Measurements from ENCODE around the gene PFKL.

PFKL gene

DNA sequence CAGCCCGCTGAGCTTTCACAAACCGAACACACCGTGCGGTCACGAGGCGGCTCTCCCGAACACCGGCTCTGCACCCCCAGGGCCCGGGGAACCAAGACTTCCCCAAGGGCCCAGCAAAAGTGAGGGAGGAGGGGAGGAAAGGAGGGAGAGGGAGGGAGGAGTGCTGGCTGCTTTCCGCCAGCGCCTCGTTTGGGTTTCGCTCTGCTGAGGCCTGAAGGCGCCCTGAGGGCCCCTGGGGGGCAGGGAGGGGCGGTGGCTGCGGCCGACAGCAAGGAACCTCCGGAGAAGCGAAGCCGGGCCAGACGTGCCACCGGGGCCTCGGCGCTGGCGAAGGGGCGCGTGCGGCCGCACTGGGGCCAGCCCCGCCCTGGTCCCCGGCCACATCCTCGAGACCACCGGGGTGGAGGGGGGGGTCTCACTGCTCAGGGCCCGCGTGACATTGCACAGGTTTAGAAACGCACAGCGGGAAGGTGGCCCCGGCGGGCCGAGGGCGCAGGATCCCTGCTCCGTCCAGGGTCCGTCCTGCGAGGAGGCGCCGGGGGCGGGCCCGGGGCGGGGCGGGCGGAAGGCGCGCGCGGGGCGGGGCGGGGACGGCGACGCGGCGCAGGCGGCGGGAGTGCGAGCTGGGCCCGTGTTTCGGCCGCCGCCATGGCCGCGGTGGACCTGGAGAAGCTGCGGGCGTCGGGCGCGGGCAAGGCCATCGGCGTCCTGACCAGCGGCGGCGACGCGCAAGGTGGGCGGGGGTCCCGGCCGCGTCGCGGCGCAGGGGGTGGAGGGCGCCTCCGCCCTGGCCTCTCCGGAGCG lies at the start of gene PFKL:
Gene PFKL, plus strand, starts transcription at position 596 of the 804 bp plus-strand sequence. Its CDS starts 53 bp downstream, at position 649.
- peak; percentile 35 for DNase-seq (ENCODE audit: low spot score)

DNA sequence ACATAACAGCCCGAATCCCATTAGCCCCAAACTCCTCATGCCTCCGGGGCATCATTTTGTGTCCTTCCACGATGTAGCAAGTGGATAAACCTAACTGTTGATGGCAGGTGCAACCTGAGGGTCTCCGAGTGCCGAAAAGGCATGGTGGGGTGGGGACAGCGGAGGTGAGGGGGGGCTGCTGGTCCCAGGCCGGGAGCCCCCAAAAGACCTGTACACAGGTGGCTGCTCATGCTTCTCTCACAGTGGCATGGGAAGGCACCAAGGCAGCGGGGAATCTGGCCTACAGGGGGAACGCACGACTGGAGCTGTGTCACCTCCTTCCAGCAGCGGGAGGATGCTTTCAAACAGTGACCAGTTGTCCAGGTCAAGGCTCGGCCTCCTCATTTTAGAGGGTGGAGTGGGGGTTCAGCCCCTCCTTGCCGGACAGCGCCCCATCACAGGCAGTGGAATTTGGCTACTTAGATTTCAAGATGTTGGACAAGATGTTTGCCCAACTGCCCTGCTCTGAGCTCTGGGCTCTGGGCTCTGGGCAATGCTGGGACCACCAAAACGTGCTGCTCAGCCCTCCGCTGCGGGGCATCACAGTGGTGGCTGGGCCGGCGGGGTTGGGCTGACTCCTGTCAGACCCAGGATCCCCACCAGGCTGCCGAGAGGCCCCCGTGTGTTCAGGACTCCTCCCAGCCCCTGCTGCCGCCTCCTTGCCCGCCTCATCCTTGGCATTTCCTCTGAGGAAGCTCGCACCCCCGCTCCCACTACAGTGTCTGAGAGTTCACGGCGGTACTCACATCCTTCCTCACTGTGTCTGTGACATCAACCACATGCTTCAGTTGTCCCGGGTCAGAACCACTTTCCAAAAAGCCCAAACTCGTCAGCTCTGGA lies 45.8 kb upstream of the PFKL start:
- DNase-seq (ENCODE audit: low spot score), result no peak

DNA sequence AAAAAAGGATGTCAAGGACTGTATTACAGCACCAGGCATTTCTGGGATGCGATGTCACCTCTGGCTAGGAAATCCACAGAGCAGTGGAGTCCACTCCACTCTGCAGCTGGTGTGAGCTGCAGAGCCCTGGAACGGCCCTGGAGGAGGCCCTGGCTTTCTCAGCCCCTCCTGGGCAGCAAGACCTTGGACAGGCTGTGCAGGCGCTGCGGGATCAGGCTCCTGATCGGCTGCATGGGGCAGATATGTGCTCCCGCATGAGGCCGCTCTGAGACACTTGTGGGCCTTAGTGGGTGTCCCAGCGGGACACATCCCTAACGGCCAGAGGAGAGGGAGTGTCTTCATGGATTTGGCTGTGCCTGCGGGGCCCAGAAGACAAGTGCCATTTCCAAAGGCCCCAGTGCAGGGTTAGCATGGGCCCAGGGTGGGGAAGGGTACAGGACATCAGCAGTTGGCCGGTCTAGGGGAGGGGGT lies 44.3 kb upstream of the PFKL start:
- DNase-seq (ENCODE audit: low spot score), result no peak

DNA sequence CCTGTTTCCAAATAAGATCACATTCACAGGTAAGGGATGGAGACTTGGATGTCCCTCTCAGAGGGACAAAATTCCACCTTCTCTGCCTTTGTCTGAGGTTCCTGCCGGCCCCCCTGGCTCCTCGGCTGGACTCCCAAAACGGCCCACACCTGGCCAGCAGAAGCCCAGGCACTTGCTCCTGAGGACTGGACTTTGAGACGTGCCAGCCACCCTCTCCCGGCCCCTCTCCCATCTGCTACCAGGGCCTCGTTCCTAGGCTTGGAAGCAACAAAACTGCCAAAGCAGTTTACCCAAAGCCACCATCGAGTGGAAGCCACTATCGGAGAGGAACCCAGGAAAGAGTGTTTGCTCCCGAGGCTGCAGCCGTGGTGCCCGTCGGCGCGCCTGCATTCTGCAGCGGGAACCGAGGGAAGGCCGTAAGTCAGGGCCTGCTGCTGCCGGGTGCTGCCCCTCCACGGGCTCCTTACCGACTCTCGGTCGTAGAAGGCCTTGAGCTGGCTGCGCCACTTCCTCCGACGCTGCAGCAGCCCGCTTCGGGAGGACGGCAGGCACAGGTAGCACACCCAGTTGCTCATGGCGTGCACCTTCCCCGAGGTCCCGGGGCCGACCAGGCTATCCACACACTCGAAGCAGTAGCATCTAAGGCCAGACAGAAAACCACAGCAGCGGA lies 41.7 kb upstream of the PFKL start:
- no peak for DNase-seq (ENCODE audit: low spot score)

DNA sequence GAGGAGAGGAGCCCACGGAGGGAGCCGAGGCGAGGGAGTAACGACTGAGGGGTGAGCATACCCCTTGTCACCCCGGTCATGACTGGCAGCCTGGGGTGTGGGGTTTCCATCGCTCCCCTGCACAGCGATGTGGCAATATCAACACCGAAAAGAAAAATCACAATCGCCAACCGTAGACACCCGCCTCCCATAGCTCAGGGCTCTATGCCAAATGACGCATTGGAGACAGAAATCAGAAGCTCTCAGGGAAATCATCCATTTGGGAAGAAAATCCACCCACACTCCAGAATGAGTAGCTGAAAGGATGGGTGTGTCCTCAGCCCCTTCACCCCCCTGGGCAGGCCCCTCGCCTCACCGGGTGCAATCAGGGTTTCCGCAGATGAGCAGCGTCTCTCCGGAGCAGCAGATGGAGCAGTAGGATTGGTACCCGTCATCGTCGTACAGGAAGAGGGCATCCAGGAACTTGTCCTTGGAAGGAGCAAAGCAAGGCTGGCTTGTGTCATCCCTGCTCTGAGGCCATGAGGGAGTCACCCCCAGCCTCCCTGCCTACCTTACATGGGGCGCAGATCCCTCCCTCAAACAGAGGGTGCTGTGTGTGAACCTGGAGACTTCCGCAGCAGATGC lies 40.7 kb upstream of the PFKL start:
- DNase-seq (ENCODE audit: low spot score), result no peak

DNA sequence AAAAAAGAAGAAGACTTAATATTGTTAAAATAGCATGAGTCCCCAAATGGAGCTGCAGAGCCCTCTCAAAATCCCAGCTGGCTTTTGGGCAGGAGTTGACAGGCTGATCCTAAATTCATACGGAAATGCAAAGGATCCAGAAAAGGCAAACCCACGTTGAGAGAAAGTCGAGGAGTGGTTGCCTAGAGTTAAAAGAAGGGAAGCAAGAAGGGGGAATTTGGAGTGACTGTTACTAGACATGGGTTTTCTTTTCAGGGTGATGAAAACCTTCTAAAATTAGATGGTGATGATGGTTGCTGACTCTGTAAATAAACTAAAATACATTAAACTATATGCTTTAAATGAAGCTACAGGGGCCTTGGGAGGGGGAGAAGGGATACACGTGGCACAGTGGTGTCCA lies 39.8 kb upstream of the PFKL start:
- DNase-seq (ENCODE audit: low spot score), result no peak

DNA sequence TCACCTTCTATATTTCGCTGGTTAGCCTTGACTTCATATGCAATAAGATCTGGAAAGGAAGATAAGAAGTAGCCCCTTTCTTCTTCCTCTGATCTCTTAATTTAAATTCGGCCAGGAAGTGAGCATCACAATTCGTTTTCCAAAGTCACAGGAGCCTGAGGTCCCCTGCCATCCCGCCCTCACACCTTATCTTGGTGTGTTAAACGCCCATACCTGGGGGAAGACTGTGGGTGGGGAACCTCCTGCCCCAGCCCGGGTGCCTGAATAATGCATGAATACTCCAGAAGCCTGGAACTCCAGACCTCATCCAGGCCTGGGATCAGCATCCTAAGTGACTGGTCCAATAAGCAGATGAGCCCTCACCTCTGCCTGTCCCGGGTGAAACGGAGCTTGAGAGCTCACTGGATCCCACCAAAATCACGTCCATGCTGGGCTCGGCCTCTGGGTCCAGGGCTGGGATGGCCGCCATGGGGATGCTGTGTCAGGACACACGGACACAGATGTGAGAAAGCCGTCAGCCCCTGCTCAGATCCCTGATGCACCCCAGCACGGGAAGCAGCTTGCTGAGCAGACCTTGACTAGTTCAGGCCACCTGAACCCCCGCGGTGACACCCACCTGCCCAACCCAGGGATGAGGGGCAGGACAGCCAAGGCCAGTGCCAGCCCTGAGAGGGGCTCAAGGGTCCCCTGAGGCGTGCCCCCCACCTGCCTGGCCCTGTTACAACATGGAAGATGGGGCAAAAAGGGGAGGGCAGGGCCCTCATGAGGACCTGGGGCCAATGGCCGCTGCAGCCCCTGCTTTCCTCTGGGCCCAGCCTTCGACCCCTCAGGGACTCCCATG lies 38.8 kb upstream of the PFKL start:
- DNase-seq (ENCODE audit: low spot score), result no peak

DNA sequence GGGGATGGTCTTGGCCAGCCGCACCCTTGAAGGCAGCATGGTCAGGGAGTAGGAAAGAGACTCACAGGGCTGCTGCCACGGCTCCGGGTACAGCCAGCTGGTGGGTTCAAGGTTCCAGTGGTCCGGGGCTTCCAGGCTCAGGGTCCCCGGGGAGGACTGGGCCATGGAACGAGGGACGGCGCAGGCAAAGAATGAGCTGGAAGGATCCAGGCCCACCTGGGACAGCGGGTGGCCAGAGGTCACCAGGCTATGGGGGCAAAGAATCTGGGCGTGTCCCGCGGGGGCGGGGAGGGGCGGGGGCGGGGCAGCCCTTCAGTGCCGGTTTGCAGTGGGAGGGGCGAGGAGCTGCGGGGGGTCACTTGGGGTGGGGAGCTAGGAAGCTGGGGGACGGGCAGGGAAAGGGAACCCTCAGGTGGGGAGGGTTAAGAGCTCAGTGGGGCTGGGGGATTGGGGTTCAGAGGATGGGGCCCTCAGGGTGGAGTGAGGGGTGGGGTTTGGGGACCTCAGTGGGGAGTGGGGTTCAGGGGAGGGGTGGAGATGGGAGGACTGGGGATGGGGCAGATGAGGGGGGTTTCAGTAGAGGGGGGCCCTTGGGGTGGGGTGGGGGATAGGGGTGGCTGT lies 38.1 kb upstream of the PFKL start, which contains the start of gene DNMT3L:
Gene DNMT3L, minus strand, starts transcription at position 223 of the 621 bp plus-strand sequence. CDS start 638 bp downstream, outside the sequence.
- DNase-seq (ENCODE audit: low spot score), result no peak

DNA sequence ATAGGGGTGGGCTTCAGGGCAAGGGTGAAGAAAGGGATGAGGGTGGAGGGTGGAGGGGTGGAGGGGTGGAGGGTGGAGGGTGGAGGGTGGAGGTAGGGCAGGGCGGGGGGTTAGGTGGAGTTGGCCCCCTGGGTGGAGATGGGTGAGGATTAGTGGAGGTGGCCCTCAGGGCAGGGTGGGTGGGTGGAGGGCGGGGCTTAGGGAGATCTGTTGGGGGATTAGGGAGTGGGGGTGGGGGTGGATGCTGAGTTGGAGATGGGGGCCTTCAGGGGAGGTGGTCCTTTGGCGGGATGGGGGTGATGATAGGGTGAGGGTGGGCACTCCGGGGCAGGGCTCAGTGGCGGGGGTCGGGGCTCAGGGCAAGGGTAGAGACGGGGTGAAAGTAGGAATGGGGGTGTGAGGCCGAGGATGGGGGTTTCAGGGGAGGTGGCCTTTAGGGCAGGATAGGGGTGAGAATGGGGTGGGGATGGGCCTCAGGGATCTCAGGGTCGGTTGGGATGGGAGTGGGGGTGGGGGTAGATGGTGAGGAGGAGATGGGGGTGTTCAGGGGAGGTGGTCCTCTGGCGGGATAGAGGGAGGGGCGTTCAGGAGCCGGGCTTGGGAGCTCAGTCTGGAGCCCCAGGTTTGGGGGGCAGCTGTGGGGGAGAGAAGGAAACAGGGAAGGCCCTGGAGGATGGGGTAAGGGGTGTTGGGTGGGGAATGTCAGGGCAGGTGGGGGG lies 37.4 kb upstream of the PFKL start:
- DNase-seq (ENCODE audit: low spot score), result no peak

DNA sequence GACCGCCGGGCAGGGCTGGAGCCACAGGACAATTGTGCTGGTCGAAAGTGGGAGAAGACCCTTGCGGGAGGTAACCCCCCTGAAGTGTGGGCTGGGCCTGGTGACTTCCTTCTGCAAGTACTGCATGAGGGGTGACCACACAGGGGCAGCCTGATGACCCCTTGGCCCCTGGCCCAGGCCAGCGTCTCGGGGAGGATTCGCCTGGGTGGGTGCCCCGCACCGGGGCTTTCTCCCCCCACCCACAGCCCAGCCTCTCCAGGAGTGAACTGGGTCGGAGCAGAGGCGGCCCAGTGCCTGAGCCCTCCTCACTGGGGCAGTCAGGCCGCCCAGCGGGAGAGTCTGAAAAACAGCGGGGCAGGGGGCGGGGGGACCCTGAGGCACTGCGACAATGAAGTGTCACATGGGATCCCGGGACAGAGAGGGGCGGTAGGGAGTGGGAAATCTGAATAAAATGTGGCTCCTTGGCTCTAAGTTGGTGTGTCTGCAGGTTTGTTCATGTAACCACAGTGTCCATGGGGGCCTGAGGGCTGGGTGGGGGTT lies 36.6 kb upstream of the PFKL start:
- no peak for DNase-seq (ENCODE audit: low spot score)

DNA sequence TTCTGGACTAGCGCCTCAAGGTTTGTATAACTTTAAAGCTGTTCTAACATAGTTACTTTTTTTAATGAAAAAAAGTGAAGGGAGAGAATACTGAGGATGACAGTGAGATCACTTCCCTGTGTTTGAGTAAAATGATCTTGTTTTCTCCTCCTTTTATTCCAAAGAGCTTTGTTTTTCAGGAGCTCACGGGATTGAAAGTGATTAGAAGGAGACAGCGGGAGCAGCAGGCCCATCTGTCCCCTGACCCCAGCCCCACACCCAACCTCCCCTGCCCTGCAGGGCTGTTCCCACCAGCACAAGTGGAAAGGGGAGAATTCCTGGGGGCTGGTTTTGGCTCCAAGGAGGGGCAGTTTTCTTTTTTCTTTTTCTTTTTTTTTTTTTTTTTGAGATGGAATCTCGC lies 36.1 kb upstream of the PFKL start:
- no peak for DNase-seq (ENCODE audit: low spot score)

DNA sequence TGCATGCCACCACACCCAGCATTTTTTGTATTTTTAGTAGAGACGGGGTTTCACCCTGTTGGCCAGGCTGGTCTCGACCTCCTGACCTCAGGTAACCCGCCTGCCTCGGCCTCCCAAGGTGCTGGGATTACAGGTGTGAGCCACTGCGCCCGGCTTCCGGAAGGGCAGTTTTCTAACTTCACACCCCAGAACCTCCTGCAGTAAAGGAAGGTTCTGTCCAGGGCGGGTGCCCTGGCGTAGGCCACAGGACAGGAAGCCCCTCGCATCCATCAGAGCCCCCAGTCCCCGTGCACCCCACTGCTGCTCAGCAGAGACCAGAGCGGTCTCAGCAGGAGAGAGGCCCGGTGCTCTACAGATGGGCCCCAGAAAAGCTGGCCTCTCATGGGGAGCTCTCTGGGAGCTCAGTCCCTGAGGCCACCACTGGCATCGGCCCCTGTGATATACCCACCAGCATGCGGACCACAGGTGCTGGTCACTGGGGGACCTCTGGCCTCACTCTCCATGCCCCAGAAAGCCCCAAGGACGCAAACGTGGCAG lies 34.1 kb upstream of the PFKL start:
- DNase-seq (ENCODE audit: low spot score), result no peak

DNA sequence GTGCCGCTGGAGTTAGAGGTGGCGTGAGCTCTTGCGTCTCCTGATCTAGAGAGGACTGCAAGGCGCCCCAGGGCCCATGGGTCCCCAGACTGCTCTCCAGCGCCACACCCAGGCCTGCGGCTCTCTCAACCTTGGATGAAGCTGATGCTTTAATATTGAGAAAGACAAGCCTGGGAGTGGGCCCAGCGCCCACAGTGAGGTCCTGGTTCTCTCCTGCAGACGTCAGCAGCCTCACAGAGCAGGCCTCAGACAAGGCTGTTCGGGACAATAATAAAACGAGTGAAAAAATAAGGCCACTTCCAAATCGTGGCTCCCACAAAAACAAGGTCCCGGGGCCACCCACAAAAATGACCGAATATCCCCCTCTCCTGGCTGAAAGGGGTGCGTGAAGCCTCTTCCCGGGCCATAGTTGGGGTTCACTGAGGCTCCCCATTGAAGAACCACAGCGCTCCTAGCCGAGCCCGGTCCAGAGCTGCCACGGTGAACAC lies 32.2 kb upstream of the PFKL start:
- DNase-seq (ENCODE audit: low spot score), result peak; percentile 14

DNA sequence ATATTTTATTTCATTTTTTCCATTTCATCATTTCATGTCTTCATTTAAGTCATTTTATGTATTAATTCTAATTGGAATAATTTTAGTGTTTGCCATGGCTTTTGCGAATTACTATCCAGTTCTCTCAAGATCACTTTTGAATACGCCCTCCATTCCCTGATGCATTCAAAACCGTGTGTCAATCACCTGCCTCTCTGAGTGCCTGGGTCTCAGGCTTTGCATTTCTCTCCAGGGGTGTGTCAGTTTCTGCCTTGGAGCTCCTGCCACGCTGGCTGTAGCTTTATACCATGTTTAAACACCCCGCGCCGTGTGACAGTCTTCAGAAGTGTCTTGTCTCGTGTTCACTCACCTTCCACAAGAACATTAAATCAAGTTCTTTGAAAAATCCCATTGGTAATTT lies 30.8 kb upstream of the PFKL start:
- DNase-seq (ENCODE audit: low spot score), result no peak

DNA sequence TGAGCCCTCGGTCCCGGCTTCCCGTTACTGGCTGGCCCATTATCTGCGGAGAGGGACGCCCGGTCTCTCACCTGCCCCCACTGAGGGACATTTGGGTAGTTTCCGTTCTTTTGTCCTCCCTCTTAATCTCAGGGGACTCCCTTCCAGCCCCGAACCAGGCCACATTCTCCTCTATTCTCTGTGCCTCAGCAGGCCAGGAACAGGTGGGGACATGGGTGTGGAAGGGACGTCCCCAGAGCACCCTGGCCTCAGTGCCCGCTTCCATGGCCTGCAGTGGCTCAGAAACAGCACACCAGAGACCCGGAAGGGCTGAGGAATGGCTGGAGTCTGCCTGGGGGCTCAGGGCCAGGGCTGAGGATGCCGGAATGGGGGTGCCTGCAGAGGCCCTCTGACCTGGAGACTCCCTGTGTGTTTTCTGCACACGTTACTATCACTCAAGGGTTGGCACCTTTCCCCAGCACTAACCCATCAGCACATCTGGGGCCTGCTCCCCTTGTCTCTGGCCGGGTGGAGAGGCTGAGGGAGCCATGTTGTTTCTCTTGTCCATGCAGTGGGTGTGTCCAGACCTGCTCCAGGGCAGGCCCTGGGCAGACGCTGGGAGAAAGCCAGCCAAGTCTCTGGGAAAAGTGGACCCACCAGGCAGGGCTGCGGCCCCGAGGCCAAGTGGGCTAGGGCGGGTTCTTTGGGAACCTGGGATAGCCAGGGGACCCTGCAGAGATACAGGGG lies 28.1 kb upstream of the PFKL start:
- no peak for DNase-seq (ENCODE audit: low spot score)

DNA sequence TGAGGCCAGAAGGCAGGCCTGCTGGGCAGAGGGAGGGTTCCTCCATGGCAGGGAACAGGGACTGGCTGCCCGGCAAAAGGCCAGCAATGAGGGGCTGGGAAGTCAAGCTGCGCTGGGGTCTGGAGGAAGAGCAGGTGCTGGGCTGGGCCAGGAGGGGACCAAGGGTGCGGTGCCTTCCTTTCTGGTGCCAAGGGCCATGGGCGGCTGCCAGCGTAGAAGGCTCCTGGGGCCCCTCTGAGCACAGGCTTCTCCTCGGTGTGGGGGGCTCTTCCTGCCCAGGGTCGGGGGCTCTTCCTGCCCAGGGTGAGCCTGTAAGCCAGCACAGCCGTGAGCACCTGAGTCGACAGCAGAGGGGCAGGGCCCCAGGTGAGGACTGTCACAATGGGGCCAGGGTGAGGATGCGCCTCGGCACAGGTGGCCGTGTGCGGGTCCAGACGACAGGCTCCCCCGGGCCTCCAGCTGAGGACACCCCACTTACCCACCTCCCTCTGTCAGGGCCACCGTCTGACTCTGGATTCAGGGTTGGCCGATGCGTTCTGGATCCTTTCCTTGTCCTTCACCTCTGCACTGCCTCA lies 27.5 kb upstream of the PFKL start:
- DNase-seq (ENCODE audit: low spot score), result no peak

DNA sequence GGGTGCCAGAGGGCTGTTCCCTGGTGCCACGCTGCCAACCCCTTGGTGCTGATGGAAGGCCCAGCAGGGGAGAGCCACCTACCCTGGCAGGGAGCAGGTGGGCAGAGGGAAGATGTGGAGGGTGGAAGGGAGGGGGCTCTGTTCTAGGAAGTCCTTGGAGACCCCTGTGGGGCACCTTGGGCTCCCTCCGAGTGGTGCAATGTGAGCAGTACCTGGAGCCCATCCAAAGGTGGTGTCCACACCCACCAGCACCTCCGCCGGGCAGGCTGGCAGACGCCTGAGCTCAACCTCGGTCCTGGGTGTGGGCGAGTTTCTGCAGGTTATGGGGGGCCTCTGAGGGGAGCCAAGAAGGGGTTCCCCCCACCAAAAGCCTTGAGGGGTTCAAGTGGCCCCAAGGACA lies 26.8 kb upstream of the PFKL start:
- no peak for DNase-seq (ENCODE audit: low spot score)

DNA sequence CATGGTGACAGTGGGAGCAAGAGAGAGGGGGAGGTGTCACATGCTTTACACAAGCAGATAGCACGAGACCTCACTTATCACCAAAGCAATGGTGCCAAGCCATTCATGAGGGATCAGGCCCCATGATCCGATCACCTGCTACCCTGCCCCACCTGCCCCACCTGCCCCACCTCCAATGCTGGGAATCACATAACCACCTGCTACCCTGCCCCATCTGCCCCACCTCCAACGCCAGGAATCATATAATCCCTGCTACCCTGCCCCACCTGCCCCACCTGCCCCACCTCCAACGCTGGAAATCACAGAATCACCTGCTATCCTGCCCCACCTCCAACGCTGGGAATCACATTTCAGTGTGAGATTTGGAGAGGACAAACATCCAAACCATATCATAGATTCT lies 24.8 kb upstream of the PFKL start:
- DNase-seq (ENCODE audit: low spot score), result no peak

All from CD4-positive, alpha-beta T cell treated with Interleukin-15 for 4 hours (primary cell).